HUES48 (cell line): ENCODE results near the gene TMEM175.

Source experiments
- H3K27ac ChIP-seq: one replicate; pipeline ENCODE4 v1.7.0; 2013; ENCODE audit warnings: low read depth, low read length, inconsistent platforms
- H3K27me3 ChIP-seq: 2 replicates; pipeline ENCODE4 v1.6.1; 2013; ENCODE audit warnings: mild to moderate bottlenecking, low read length; ENCODE audit not compliant: control insufficient read depth, insufficient read depth
- H3K36me3 ChIP-seq: 2 replicates; pipeline ENCODE4 v1.6.1; 2013; ENCODE audit warnings: low read length; ENCODE audit not compliant: control insufficient read depth, insufficient read depth
- H3K4me1 ChIP-seq: 2 replicates; pipeline ENCODE4 v1.6.1; 2013; ENCODE audit warnings: mild to moderate bottlenecking, low read length; ENCODE audit not compliant: control insufficient read depth, insufficient read depth
- H3K4me3 ChIP-seq: 2 replicates; pipeline ENCODE4 v1.5.1; 2013; ENCODE audit warnings: mild to moderate bottlenecking, low read depth, low read length
- H3K9ac ChIP-seq: 2 replicates; pipeline ENCODE4 v1.6.1; 2013; ENCODE audit warnings: mild to moderate bottlenecking, low read depth, low read length, moderate library complexity
- H3K9me3 ChIP-seq: 2 replicates; pipeline ENCODE4 v1.6.1; 2013; ENCODE audit warnings: low read length; ENCODE audit not compliant: control insufficient read depth, insufficient read depth

Gene TMEM175

DNA sequence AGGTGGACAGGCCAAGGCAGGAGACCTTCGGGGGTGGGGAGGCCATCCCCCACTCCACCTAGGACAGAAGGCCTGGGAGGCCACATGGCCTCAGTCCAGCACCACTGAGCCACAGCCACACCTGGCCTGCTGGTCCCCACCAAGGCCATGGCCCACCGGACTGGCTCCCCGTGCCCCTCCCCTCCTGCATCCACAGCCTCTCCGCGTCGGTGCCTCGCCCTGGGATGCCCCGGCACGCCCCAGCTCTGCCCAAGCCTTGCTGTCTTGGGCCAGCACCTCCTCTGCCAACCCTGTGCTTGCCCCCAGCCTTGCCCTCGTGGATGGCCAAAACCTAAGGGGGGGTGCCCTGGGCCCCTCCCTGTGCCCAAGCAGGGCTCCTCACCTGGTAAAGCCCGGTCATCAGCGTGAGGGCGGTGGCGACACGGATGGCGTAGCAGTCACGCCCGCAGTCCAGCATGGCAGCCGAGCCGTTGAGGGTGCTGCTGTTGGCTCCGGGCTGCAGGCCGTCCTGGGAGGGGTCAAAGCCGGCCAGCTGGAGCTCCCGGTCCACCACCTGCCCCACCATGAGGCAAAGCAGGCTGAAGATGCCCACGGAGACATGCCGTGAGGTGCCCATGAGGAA lies 58.6 kb downstream of the TMEM175 start:
- Histone ChIP-seq H3K4me3 (no peak overlapping the region), H3K4me1 (peaks cover 5% of the 10 kb centered on the region; the same call in 1 of the 2 replicates), H3K27ac (no peak overlapping the region), H3K9me3 (no peaks in the 10 kb centered on the region), H3K36me3 (no peaks in the 10 kb centered on the region), H3K9ac (no peak overlapping the region), H3K27me3 (peaks cover 12% of the 10 kb centered on the region)

GRCh38 chr4:991451-992296 lies 59.4 kb downstream of the TMEM175 start:
- Histone ChIP-seq H3K27me3 (peaks cover 13% of the 10 kb centered on the region), H3K9me3 (no peaks in the 10 kb centered on the region), H3K27ac (no peak overlapping the region), H3K4me1 (no peaks in the 10 kb centered on the region), H3K9ac (no peak overlapping the region), H3K36me3 (no peaks in the 10 kb centered on the region), H3K4me3 (no peak overlapping the region)

- H3K9me3 ChIP-seq, result no peaks in the 10 kb centered on the region
- peak overlapping the region; percentile 37 for H3K27ac ChIP-seq
- H3K9ac ChIP-seq, result no peak overlapping the region
- no peak overlapping the region for H3K4me3 ChIP-seq
- H3K27me3 ChIP-seq, result peaks cover 20% of the 10 kb centered on the region
- H3K36me3 ChIP-seq, result no peaks in the 10 kb centered on the region
- H3K4me1 ChIP-seq, result no peaks in the 10 kb centered on the region
Measured at GRCh38 chr4:992297-993110, 60.2 kb downstream of the TMEM175 start.

- no peaks in the 10 kb centered on the region for H3K4me1 ChIP-seq
- H3K4me3 ChIP-seq, result no peak within 1 kb of the TSS
- peaks cover 29% of the 10 kb centered on the region for H3K27me3 ChIP-seq
- H3K36me3 ChIP-seq, result no peaks in the 10 kb centered on the region
- peak within 1 kb of the TSS; percentile 42 for H3K27ac ChIP-seq
- no peak within 1 kb of the TSS for H3K9ac ChIP-seq
- H3K9me3 ChIP-seq, result no peaks in the 10 kb centered on the region
Measured at GRCh38 chr4:993111-994029, 61.1 kb downstream of the TMEM175 start, which contains the start of gene SLC26A1. Gene SLC26A1 (minus strand): TSS chr4:993404. CDS start chr4:991703, 1,701 bp downstream.

- Histone ChIP-seq H3K4me1 (no peaks in the 10 kb centered on the region), H3K9ac (no peak overlapping the region), H3K9me3 (no peaks in the 10 kb centered on the region), H3K27ac (no peak overlapping the region), H3K36me3 (no peaks in the 10 kb centered on the region), H3K4me3 (no peak overlapping the region), H3K27me3 (peaks cover 46% of the 10 kb centered on the region)
Measured at GRCh38 chr4:995311-996026, 63.2 kb downstream of the TMEM175 start.

DNA sequence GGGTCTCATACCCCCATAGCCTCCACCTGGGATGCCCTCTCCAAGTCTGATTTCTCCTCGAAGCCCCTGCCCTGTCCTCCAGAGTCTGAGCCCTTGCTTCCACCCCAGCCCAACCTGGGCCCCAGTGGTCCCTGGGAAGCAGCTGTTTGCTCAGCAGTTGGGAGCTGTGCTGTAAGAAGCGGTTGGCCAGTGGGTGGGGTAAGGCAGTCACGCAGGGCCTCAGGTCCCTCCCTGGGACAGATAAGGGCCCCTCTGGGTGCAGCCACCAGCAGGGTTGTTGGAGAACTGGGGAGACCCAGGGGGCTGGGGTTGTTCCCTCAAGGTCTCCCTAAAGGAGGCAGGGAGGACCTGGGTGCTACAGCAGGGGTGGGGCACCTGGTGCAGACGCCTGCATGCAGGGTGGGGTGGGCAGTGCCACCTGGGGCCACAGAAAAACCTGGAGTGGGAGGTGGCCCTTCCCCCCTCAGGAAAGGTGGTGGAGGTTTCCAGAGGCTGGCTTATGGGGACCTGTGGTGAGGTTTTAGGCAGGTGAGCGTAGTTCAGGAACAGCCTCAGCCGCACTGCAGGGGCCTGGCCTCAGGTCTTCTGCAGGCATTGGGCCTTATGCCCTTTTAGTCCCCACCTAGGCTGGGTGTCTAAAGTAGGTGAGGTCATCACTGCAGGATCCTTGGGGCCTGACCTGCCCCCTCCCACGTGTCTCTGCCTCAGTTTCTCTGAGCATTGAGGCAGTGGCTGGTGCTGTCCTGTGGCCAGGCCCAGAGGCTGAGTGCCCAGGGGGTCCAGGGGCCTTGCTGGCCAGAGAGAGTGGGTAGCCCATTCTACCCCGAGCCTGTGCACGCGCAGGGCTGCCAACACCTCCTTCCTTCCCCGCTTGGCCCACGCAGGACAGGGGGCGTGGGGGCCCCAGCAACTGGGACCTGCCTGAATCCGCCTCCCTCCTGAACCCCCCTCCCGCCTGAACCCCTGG lies 64.1 kb downstream of the TMEM175 start:
- Histone ChIP-seq H3K36me3 (no peaks in the 10 kb centered on the region), H3K27me3 (peaks cover 55% of the 10 kb centered on the region), H3K4me3 (no peak overlapping the region)

GRCh38 chr4:996997-997374 lies 64.7 kb downstream of the TMEM175 start:
- no peak overlapping the region for H3K27ac ChIP-seq
- peaks cover 61% of the 10 kb centered on the region for H3K27me3 ChIP-seq
- no peaks in the 10 kb centered on the region for H3K9me3 ChIP-seq
- no peaks in the 10 kb centered on the region for H3K4me1 ChIP-seq
- H3K9ac ChIP-seq, result no peak overlapping the region
- no peak overlapping the region; the same call in none of the 2 replicates for H3K4me3 ChIP-seq
- no peaks in the 10 kb centered on the region for H3K36me3 ChIP-seq

More for the DNA sequence above, 64.1 kb downstream of the TMEM175 start:
- H3K9me3 ChIP-seq, result no peaks in the 10 kb centered on the region
- no peak overlapping the region for H3K27ac ChIP-seq
- H3K4me1 ChIP-seq, result no peaks in the 10 kb centered on the region
- H3K9ac ChIP-seq, result no peak overlapping the region

DNA sequence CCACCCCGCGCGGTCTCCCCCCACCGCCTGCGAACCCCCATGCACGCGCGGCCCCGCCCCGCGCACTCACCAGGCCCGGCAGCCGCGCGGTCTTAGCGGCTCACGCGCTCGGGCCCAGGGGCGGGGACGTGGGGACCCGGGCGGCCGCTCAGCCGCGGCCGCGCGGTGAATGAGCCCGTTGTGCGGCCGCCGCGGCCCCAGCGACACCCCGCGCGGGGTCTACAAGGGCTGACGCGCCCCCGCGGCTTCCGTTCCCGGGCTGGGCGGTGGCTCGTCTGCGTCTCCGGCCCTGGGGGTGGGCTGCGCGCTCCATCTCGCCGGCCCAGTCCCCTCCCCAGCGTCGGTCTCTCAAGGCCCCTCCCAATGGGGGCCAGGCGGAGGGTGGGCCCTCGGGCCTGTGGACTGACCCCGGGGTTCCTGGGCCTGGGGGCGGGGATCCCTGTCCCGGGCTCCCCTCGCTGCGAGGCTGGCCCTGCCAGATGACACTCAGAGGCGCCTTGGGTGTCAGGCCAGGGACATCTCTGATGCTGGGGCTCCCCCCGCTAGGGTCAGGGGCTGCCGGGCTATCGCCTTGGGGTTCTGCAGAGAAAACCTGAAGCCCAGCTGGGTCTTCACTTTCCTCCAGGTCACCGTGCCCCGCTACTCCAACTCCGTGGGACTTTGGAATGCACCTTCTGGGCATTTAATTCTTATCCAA lies 65.3 kb downstream of the TMEM175 start:
- Histone ChIP-seq H3K4me1 (no peaks in the 10 kb centered on the region), H3K9ac (no peak overlapping the region), H3K4me3 (peak overlapping the region; percentile 50), H3K27me3 (peaks cover 67% of the 10 kb centered on the region), H3K9me3 (no peaks in the 10 kb centered on the region), H3K36me3 (no peaks in the 10 kb centered on the region), H3K27ac (no peak overlapping the region)
